T-cell (primary cell): ENCODE results near the gene TANGO2. TPM values are rescaled to one million over a fixed set of nuclear protein-coding genes. Genes with fewer than 3 reads are reported as not detected.
A peak's percentile ranks its signal among the peaks of the same experiment; 100 is the strongest.

Source experiments
- ATAC-seq, 4 experiments: fragments of 200-7000 bp in 3 of 4; fragments of 150-1000 bp in 1 of 4; cut with Tn5 transposase; replicated peaks in 1 of 4; 1 replicate in 3 of 4; 2 replicates in 1 of 4; pipeline ENCODE4 v1.10.0; 2021; ENCODE audit warnings: moderate library complexity in 3 of 4, mild to moderate bottlenecking in 2 of 4, moderate number of reproducible peaks in 1 of 4
- CTCF ChIA-PET, 2 donors: fragments of 300-600 bp; sonication (Branson Sonifier 250); formaldehyde crosslinking; loops; one replicate each; lab custom pipeline; 2022; ENCODE audit warnings: antibody characterized with exemption in 2 of 2; lab: Charles Lee
- POLR2A ChIA-PET, 2 donors: fragments of 300-600 bp; sonication (Branson Sonifier 250); formaldehyde crosslinking; loops; one replicate each; lab custom pipeline; 2022; ENCODE audit warnings: antibody characterized with exemption in 2 of 2; lab: Charles Lee
- DNase-seq, 35 experiments: peaks; one replicate each; pipeline versions ENCODE4 v3.0.0 to v3.0.0-alpha.2; 2013 to 2023
- H3K27ac ChIP-seq: one replicate; pipeline ENCODE4 v1.5.1; 2013; ENCODE audit warnings: low read length
- H3K27me3 ChIP-seq, 2 experiments: replicated peaks in 1 of 2; 1 replicate in 1 of 2; 2 replicates in 1 of 2; pipeline versions ENCODE4 v1.6.1 to v1.7.0; 2013; ENCODE audit warnings: low read length in 1 of 2, mixed read lengths in 1 of 2; ENCODE audit not compliant: control insufficient read depth in 2 of 2, insufficient read depth in 2 of 2; ENCODE audit errors: extremely low read depth in 1 of 2
- H3K36me3 ChIP-seq, 2 donors: 1 replicate in 1 of 2; 2 replicates in 1 of 2; pipeline versions ENCODE4 v1.6.1 to v1.7.0; 2013; ENCODE audit warnings: low read length in 1 of 2; ENCODE audit not compliant: control insufficient read depth in 2 of 2, insufficient read depth in 1 of 2; ENCODE audit errors: extremely low read depth in 1 of 2
- H3K4me1 ChIP-seq, 2 experiments: 1 replicate in 1 of 2; 2 replicates in 1 of 2; pipeline versions ENCODE4 v1.6.1 to v1.7.0; 2013; ENCODE audit warnings: low read length in 2 of 2, mixed read lengths in 1 of 2; ENCODE audit not compliant: insufficient read depth in 2 of 2, control insufficient read depth in 1 of 2; ENCODE audit errors: extremely low read depth in 1 of 2
- H3K4me3 ChIP-seq, 2 donors: 1 replicate in 1 of 2; 2 replicates in 1 of 2; pipeline versions ENCODE4 v1.5.1 to v1.7.0; 2013; ENCODE audit warnings: mild to moderate bottlenecking in 2 of 2, low read length in 1 of 2, moderate library complexity in 1 of 2; ENCODE audit not compliant: control insufficient read depth in 1 of 2; ENCODE audit errors: extremely low read depth in 1 of 2
- H3K9me3 ChIP-seq: 2 replicates; pipeline ENCODE4 v1.7.0; 2013
- H3K27ac Mint-ChIP-seq, 2 donors: one replicate each; pipeline ENCODE4 v1.8.0; 2020 to 2021; ENCODE audit warnings: mild to moderate bottlenecking in 2 of 2, mixed read lengths in 2 of 2
- H3K27me3 Mint-ChIP-seq, 2 donors: one replicate each; pipeline ENCODE4 v1.8.0; 2021 to 2022; ENCODE audit warnings: mixed read lengths in 2 of 2
- H3K36me3 Mint-ChIP-seq: one replicate; pipeline ENCODE4 v1.8.0; 2021; ENCODE audit warnings: mixed read lengths
- H3K4me1 Mint-ChIP-seq, 3 donors: one replicate each; pipeline ENCODE4 v1.8.0; 2020 to 2022; ENCODE audit warnings: mixed read lengths in 3 of 3, mild to moderate bottlenecking in 1 of 3
- H3K4me3 Mint-ChIP-seq, 3 donors: one replicate each; pipeline ENCODE4 v1.8.0; 2020 to 2022; ENCODE audit warnings: mild to moderate bottlenecking in 3 of 3, mixed read lengths in 3 of 3, moderate library complexity in 3 of 3
- H3K9me3 Mint-ChIP-seq, 3 donors: one replicate each; pipeline ENCODE4 v1.8.0; 2020 to 2022; ENCODE audit warnings: mixed read lengths in 3 of 3
- WGBS: methylation state at CpG from one replicate; pipeline ENCODE4 v1.1.5; 2013; ENCODE audit warnings: missing lambda C conversion rate; ENCODE audit not compliant: insufficient coverage; 5-methylcytosine and 5-hydroxymethylcytosine counted together
- total RNA-seq, 35 experiments: library from RNA in 6 of 35; stranded (reverse) in 6 of 35; fragments of 120-200 nt in 1 of 35; gene quantifications; one replicate each; pipeline versions ENCODE4 v1.2.1 to v1.2.4 and lab custom pipeline; 2013 to 2026

TANGO2 gene
- total RNA-seq, 5 donors from 2014 or later (not counting 1 experiment from before 2014, with no cell fraction given), result 29.9 to 48.4 (median 43.7) TPM

DNA sequence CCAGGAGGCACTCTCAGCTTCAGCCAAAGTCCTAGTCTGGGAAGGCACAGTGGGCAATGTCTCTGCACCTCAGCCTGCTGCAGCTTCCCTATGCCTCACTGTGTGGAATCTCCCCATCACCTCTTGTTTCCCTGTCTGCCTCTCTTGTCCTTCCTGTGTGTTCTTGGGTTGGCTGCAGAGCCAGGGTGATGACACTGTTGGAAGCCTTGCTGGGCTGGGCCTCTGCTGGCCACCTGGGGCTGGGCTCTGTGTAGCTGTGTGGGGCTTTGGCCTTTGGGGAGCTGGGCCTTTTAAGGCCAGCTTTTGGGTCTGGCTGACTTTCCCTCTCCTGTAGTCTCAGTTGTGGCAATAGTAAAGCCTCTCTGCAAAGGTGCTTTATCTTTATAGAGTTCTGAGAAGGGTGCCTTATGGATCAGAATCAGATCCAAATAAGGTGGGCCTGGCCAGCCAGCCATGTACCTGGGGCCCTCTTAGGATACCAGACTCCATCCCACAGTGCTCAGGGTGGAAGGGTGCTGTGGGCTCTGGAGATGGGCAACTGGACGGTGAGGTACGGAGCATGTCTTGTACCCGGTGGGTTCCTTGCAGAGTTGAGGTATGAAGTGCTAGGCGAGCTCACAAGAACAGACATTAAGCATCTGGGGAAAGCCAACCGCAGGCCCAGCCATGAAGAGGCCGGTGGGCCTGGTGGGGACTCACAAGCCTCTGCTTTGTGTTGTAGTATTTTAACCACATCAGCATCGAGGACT lies 84.7 kb downstream of the TANGO2 start:
- Histone ChIP-seq H3K9me3 (no peaks in the 10 kb centered on the region), H3K27me3 (no peaks in the 10 kb centered on the region), H3K27ac (no peak overlapping the region), H3K4me1 (peaks cover 4 to 14% of the 10 kb centered on the region in 2 experiments), H3K36me3 (peaks cover 22 to 57% of the 10 kb centered on the region in 2 donors), H3K4me3 (no peak overlapping the region)
- peaks cover 12 to 23% (median 14%) of the 10 kb centered on the region in 3 donors for H3K4me1 Mint-ChIP-seq
- ChIA-PET POLR2A (no interaction called here), CTCF (interaction anchor here in 1 of 2 donors (0.5 kb wide), 1 partner anchor 139 kb away, joined by 3 read pairs; no protein-coding TSS in a partner anchor)
- ATAC-seq, result no peak
- peaks cover 17% of the 10 kb centered on the region for H3K36me3 Mint-ChIP-seq
- H3K9me3 Mint-ChIP-seq, result no peaks in the 10 kb centered on the region
- DNase-seq, result no peak
- 95% methylated on average over 6 of the region's 7 CpGs for WGBS
- no peak overlapping the region for H3K27ac Mint-ChIP-seq
- no peaks in the 10 kb centered on the region for H3K27me3 Mint-ChIP-seq
- no peak overlapping the region for H3K4me3 Mint-ChIP-seq

DNA sequence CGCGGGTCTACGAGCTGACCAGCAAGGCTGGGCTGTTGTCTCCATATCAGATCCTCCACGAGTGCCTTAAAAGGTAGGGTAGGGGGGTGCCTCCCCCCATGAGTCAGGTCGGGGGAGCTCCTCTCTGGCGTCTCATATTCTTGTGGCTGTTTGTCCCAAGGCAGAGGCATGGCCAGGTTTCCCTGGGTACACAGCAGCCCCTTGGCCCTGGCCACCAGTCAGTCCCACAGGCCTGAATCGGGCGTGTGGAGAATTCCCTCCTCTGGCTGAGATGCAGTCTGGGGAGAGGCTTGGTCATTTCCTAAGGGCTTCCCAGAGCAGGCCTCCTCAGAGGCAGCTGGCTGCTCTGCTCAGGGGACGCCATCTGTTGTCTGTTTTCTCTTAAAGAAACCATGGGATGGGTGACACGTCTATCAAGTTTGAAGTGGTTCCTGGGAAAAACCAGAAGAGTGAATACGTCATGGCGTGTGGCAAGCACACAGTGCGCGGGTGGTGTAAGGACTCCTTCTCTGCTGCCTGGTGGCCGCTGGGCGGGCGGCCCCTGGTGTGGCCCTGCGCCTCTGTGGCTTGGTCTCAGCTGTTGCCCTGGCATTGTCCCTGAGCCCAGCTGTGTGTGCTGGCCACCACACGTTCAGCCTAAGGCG lies 85.4 kb downstream of the TANGO2 start:
- H3K9me3 ChIP-seq, result no peaks in the 10 kb centered on the region
- H3K4me3 Mint-ChIP-seq, result no peak overlapping the region
- 87% methylated on average over 14 of the region's 20 CpGs for WGBS
- no peaks in the 10 kb centered on the region for H3K27me3 ChIP-seq
- H3K27ac ChIP-seq, result no peak overlapping the region
- ChIA-PET CTCF (no interaction called here), POLR2A (no interaction called here)
- no peak overlapping the region for H3K4me3 ChIP-seq
- peaks cover 12 to 16% (median 15%) of the 10 kb centered on the region in 3 donors for H3K4me1 Mint-ChIP-seq
- DNase-seq (no peak), ATAC-seq (no peak)
- peaks cover 17% of the 10 kb centered on the region for H3K36me3 Mint-ChIP-seq
- no peaks in the 10 kb centered on the region for H3K27me3 Mint-ChIP-seq
- peaks cover 27 to 62% of the 10 kb centered on the region in 2 donors for H3K36me3 ChIP-seq
- no peak overlapping the region for H3K27ac Mint-ChIP-seq
- H3K9me3 Mint-ChIP-seq, result no peaks in the 10 kb centered on the region
- peaks cover 2 to 14% of the 10 kb centered on the region in 2 experiments for H3K4me1 ChIP-seq

DNA sequence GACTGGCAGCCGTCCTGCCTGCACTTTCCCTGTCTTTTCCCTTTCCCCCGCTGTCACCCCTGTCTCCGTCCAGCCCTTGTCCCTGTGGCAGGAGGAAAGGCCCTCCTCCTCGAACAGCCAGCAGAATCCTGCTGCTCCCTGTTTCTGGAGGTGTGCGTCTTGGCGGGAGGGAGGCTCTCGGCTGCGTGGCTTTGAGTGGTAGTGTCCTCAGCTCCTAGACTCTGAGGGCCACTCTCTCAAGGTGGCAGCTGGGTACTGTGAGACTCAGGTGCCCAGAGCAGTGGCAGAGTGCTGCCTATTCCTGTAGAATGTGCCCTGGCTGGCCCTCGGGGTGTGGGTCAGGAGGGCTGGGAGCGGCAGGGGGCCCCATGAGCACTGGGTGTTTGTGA lies 85.9 kb downstream of the TANGO2 start:
- ATAC-seq (no peak), DNase-seq (no peak)
- H3K4me1 Mint-ChIP-seq, result peaks cover 12 to 15% (median 14%) of the 10 kb centered on the region in 3 donors
- H3K36me3 Mint-ChIP-seq, result peaks cover 17% of the 10 kb centered on the region
- Histone ChIP-seq H3K9me3 (no peaks in the 10 kb centered on the region), H3K4me3 (no peak overlapping the region), H3K4me1 (peaks cover 0 to 15% of the 10 kb centered on the region in 2 experiments), H3K27ac (no peak overlapping the region), H3K36me3 (peaks cover 27 to 65% of the 10 kb centered on the region in 2 donors), H3K27me3 (no peaks in the 10 kb centered on the region)
- H3K27me3 Mint-ChIP-seq, result no peaks in the 10 kb centered on the region
- no peak overlapping the region for H3K4me3 Mint-ChIP-seq
- ChIA-PET POLR2A (no interaction called here), CTCF (no interaction called here)
- WGBS, result 97% methylated on average over 8 of the region's 10 CpGs
- no peaks in the 10 kb centered on the region for H3K9me3 Mint-ChIP-seq
- no peak overlapping the region for H3K27ac Mint-ChIP-seq

DNA sequence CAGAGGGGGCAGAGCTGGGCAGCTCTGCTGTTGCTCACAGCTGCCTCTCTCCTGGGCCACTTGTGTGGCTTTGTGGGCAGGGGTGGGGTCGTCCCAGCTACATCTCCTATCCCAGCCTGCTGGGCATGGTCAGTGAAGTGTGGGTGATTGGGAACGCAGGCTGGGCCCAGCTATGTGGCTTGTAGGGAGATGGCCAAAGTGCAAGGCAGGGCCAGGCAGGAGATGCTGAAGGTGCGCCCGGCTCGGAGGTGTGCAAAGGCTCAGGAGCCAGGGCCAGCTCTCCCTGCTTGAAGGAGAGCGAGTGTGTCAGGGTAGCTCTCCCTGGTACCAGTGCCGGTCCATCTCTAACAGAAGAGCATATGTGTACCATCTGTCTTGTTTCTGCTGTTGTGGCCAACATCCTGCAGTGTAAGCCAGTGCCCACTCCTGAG lies 86.6 kb downstream of the TANGO2 start:
- Mint-ChIP-seq H3K4me1 (peaks cover 8 to 13% (median 12%) of the 10 kb centered on the region in 3 donors), H3K9me3 (no peaks in the 10 kb centered on the region), H3K27me3 (no peaks in the 10 kb centered on the region), H3K4me3 (no peak overlapping the region), H3K27ac (peak overlapping the region in 1 of 2 donors; percentile 34), H3K36me3 (peaks cover 17% of the 10 kb centered on the region)
- no peaks in the 10 kb centered on the region for H3K9me3 ChIP-seq
- ChIA-PET CTCF (no interaction called here), POLR2A (no interaction called here)
- H3K27me3 ChIP-seq, result no peaks in the 10 kb centered on the region
- no peak for DNase-seq
- WGBS, result 98% methylated on average over 6 of the region's 7 CpGs
- H3K27ac ChIP-seq, result no peak overlapping the region
- ATAC-seq, result no peak
- no peak overlapping the region for H3K4me3 ChIP-seq
- peaks cover 27 to 72% of the 10 kb centered on the region in 2 donors for H3K36me3 ChIP-seq
- peaks cover 0 to 22% of the 10 kb centered on the region in 2 experiments for H3K4me1 ChIP-seq

DNA sequence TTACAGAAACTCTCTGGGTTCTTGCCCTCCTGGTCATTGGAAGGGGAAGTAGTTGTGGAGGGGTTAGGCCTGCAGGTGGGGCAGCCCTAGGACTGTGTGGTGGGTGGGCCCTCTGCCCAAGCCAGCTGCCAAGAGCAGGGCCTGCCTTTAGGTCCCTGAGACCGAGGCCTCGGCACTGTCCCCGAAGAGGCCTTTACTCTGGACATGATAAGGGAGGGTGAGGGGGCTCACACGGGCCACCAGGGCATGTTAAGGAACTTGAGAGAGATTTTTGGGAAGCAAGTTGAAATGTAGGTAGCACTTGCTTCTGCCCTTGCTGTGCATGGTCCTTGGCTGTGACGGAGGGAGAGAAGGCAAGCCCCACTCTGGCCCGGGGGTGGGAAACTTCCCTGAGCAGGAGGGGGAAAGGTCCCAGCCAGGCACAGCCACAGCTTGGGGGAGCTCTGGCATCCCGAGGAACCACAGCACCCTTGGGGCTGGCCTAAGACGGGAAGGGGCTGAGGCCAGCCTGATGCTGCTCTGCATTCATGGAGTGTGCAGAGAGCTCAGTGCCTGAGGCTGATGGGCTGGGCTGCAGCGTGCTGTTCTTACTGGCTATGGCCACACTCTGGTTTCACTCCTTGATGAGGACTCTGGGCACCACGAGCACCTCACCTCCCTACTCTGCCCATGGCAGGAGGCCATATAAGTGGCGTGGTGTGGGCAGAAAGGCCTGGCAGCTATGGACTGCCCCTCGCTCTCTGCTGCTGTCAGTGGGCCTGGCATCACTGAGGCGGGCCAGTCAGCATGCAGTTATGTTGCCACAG lies 87.2 kb downstream of the TANGO2 start:
- POLR2A ChIA-PET, result no interaction called here

DNA sequence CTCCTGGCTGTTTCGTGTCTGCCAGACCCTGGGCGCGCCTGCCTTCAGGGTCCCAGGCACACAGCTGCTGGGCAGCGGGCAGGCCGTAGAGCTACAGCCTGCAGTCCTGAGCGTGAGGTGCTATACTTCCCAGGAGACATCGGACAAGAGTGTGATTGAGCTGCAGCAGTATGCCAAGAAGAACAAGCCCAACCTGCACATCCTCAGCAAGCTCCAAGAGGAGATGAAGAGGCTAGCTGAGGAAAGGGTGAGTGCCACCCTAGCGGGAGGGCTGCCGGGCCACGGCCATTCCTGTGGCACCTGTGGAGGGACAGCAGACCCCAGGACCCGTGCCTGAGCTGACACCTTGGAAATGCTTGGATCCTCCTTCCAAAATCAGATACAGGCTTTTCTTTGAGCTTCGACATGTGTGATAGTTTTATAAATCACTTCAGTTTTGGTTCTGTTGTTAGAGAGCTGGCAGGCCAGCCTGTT lies 87.9 kb downstream of the TANGO2 start:
- Histone ChIP-seq H3K4me1 (peaks cover 0 to 35% of the 10 kb centered on the region in 2 experiments), H3K27ac (no peak overlapping the region), H3K36me3 (peaks cover 27 to 85% of the 10 kb centered on the region in 2 donors), H3K9me3 (no peaks in the 10 kb centered on the region), H3K27me3 (no peaks in the 10 kb centered on the region), H3K4me3 (no peak overlapping the region)
- no peak overlapping the region for H3K4me3 Mint-ChIP-seq
- ATAC-seq, result no peak
- H3K9me3 Mint-ChIP-seq, result no peaks in the 10 kb centered on the region
- WGBS, result 87% methylated on average over 6 of the region's 12 CpGs
- H3K27ac Mint-ChIP-seq, result peak overlapping the region; percentile 3 to 32
- peaks cover 0 to 12% (median 12%) of the 10 kb centered on the region in 3 donors for H3K4me1 Mint-ChIP-seq
- no peak for DNase-seq
- H3K36me3 Mint-ChIP-seq, result peaks cover 12% of the 10 kb centered on the region
- H3K27me3 Mint-ChIP-seq, result no peaks in the 10 kb centered on the region
- ChIA-PET POLR2A (no interaction called here), CTCF (no interaction called here)

More for the DNA sequence above, 87.2 kb downstream of the TANGO2 start:
- Mint-ChIP-seq H3K9me3 (no peaks in the 10 kb centered on the region), H3K4me3 (no peak overlapping the region), H3K4me1 (peaks cover 3 to 12% (median 12%) of the 10 kb centered on the region in 3 donors), H3K36me3 (peaks cover 17% of the 10 kb centered on the region), H3K27me3 (no peaks in the 10 kb centered on the region), H3K27ac (peak overlapping the region; percentile 32 to 34)
- H3K27ac ChIP-seq, result no peak overlapping the region
- 92% methylated on average over 10 of the region's 13 CpGs for WGBS
- no peaks in the 10 kb centered on the region for H3K27me3 ChIP-seq
- H3K4me1 ChIP-seq, result peaks cover 0 to 28% of the 10 kb centered on the region in 2 experiments
- peaks cover 27 to 79% of the 10 kb centered on the region in 2 donors for H3K36me3 ChIP-seq
- DNase-seq, result no peak
- no peaks in the 10 kb centered on the region for H3K9me3 ChIP-seq
- CTCF ChIA-PET, result no interaction called here
- ATAC-seq, result no peak
- no peak overlapping the region for H3K4me3 ChIP-seq
